NCI-H1092 (cell line): Measurements from ENCODE around the gene PDCL2.
A peak's percentile ranks its signal among the peaks of the same experiment; 100 is the strongest.
"Not testable (repeated sequence)": the region's sequence is repeated elsewhere in the genome, so short reads cannot be mapped to it uniquely, and the experiment has no call there.

Experiments
- DNase-seq: peaks from one replicate; lab custom pipeline; 2025; lab: John Stamatoyannopoulos, UW

Gene PDCL2, protein sequence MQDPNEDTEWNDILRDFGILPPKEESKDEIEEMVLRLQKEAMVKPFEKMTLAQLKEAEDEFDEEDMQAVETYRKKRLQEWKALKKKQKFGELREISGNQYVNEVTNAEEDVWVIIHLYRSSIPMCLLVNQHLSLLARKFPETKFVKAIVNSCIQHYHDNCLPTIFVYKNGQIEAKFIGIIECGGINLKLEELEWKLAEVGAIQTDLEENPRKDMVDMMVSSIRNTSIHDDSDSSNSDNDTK

DNA sequence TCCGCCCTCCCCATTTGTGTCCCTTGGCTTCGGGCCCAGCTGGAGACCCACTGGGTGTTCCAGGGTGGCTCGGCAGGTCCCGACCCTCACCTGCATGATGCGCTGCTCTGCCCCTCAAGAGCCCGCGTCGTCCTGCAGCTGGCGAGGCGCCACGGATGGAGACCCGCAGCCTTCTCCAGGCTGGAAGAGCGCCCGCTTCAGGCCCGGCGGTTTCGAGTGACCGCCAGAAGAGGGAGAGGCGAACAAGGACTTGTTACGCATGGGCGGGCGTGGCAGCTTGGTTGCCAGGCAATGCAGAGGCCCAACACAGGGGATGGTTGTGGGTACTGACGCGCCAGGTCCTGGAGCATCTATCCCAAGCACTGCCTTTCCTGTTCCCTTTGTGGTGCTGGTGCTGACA lies at the start of gene PDCL2:
PDCL2 (minus strand) TSS at position 232 of the 400 bp plus-strand sequence; CDS start at position 96, 136 bp downstream.
- no peak for DNase-seq

DNA sequence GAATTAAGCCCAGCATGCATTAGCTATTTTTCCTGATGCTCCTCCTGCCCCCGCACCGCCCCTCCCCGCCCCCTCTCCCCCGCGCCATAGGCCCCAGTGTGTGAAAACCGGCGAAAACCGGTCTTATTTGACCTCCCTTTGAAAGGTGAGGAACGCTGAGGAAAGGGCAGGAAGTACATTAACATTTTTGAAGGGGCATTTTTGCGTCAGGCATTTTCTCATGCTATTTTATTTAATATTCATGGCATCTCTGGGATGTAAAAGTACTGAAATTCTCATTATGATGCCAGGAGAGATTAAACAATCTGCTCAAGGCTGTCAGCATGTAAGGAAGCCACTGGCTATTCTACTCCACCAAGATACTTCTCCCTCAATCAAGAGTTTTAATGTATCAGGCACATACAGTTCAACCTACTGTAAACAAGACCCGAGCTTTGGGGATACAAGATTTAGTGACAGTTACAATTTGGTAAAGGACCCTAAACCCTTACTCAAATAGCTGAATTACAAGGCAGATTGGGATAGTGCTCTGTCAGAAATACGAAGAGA lies 45.3 kb upstream of the PDCL2 start:
- DNase-seq = no peak

DNA sequence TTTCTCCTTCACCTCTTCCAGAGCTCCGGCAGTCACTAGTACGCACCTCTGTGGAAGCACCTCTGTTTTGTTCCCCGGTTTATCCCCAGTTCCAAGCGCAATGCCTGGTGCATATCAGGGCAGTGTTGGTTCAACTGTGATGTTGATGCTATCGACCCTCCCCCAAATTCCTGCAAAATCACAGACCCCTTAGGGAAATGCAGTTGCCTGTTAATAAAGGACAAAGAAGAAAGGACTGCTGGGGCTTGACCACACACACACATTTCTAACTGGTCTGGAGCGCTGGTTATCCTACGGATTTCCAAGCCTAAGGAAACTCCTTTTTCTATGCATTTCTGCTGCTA lies 44.6 kb upstream of the PDCL2 start:
- DNase-seq = no peak

DNA sequence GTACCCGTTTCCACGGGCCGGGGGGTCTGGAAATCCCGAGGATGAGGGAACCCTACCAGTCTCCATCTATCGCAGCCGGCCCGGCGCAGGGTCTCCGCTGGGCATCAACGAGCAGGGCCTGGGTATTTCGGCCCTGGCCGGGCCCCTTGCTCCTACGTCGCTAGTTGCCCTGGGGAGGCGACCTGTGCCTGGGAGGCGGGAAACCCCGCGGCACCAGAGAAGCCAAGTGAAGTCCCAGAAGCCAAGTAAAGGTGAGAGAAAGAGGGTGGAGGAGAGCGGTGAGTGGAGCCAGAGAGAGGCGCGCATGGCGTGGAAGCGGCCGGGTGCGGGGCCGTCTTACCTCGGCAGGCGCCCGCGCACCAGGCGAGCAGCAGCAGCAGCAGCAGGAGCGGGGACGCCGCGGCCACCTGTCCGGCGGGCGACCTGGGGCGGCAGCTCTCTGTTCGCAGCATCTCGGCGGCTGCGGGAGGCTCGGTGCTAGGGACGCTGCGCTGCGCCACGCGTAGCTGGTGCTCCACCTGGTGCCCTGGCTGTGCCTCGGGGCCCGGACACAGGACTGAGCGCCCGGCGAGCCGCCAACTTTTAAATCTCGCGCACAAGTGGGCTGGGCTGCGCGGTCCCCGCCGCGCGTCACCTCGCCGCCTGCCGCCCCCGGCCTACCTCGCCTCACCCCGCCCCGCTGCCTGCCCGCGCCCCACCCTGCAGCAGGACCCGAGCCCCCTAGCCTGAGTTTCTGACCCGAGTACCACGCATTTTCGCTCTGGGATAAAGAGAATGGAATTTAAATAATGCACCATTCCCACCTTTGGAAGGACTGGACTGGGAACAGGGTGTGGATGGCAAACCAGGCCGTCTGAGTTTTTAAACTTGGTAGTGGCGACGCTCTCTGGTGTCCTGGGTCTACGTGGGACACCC lies 44.0 kb upstream of the PDCL2 start, which contains the start of gene NMU:
NMU (minus strand) TSS at position 558 of the 915 bp plus-strand sequence; CDS start at position 452, 106 bp downstream.
- DNase-seq = peak; percentile 72

DNA sequence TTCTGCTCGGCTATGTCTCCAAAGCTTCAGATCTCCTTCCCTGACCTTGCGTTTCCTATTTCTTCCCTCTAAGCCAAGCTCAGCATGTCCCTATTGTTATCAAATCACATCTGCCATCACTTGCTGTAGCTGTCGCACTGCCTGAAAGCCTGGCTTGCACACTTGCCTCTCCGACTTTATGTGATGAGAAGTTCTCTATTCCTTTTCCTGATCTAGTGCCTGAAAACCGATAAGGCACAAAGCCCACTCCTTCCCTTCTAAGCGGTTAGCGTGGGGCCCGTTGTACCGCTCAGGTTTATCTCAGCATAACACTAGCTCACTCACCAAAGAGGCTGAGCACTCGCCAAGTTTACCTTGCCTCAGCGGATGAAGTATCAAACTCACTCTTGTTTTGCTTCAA lies 43.2 kb upstream of the PDCL2 start:
- no peak for DNase-seq

DNA sequence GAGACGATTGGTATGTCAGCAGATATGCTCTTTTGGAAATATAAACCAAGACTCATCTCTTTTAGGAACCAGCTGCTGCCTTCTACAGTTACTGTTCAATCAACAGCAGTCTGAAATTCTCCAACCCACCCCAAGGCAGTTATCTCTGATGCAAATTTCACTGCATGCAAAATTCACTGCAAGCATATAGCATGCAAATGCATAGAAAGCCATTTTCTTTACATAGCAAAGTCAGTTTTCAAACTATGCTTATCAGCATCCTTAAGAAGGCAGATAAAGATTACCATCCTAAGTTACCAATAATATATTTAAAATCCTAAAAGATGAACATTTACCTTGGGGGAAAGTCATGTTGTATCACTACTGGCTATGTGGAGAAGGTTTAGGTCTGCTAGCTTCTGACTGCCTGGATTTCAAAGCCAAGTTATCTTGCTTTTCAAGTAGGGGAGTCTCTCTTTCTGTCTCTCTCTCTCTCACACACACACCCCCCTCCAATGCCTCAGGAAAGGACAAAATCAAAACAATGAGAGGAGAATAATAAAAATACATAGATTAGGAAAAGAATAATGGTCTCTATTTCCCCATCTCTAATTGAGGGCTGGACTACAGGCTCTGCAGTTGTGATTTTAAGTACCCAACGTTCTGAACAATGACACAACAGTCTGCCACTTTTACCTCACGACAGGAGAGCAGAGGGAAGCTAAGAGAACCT lies 42.5 kb upstream of the PDCL2 start:
- no peak for DNase-seq

DNA sequence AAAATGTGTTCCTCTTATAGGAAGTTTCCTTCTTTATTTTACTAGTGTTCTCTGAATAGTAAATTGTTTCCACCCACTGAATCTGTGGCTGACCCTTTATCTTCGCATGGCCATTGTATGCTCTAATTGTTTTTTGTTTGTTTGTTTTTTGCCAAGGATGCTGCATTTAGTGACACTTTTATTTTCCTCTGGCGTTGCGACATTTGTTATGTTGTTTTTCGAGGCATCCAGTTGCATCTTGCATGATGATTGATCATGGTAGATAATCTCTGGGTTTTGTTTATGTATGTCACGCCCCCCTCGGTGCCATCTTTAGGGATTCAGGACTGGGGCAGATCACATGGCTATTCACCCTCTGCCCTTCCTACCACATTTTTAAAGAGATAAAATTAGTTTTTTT lies 41.9 kb upstream of the PDCL2 start:
- DNase-seq = no peak

DNA sequence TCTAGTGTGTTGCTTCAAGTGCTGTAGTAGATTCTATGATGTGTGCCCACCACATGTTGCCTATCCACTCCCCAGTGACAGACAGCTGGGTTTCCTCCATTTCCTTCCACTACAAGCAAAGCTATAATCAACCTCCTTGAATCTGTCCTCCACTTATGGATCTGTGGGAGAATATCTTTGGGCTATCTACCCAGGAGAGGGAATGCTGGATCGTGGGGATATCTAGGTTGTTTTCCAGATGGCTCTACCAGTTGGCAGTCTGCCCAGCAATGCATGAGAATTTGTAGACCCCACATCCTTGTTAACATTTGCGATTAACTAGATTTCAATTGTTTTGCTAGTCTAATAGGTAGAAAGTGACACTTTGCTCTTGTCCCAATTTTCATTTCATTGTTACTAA lies 33.8 kb upstream of the PDCL2 start:
- no peak for DNase-seq

DNA sequence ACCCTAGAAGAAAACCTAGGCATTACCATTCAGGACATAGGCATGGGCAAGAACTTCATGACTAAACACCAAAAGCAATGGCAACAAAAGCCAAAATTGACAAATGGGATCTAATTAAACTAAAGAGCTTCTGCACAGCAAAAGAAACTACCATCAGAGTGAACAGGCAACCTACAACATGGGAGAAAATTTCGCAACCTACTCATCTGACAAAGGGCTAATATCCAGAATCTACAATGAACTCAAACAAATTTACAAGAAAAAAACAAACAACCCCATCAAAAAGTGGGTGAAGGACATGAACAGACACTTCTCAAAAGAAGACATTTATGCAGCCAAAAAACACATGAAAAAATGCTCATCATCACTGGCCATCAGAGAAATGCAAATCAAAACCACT lies 32.0 kb upstream of the PDCL2 start:
- not testable (repeated sequence) for DNase-seq

DNA sequence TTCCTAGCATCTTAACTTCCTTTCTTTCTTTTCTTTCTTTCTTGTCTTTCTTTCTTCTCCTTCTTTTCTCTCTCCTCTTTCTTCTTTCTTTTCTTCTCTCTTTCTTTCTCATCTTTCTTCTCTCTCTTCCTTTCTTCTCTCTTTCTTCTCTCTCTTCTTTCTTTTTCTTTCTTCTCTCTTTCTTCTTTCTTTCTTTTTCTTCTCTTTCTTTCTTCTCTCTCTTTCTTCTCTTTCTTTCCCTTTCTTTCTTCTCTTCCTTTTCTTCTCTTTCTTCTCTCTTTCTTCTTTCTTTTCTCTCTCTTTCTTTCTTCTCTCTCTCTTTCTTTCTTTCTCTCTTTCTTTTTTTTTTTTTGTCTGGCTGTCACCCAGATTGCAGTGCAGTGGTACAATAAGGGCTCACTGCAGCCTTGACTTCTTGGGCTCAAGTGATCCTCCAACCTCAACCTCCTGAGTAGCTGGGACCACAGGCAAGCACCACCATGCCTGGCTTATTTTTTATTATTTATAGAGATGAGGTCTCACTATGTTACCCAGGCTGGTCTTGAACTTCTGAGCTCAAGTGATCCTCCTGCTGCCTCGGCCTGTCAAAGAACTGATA lies 26.6 kb upstream of the PDCL2 start:
- DNase-seq = no peak

DNA sequence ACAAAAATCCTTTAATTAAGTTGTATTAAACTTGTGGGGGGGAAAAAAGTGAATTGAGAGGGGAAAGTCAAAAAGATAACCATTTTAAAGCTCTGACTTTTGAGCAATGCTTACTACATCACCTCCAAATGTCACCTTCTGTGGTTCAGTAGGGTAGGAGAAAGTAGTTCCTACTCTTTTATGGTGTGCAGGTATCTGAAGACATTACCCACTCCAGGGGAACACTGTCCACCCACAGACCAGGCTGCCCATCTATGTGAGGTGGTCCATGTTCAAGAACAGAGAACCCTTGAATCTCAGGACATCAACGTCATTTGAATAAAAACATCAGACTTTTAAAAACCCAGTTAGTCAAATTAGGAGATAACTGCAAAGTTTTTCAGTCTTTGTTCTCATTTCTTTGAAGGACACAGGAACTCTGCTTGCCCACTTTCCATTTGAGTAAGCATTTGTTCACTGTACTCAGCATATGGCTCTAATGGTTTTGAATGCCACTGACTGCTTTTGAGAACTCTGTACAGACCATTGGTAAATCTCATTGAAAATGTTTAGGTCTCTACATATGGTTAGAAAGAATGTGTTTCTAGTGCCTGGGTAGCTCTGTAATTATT lies 25.6 kb upstream of the PDCL2 start:
- no peak for DNase-seq

DNA sequence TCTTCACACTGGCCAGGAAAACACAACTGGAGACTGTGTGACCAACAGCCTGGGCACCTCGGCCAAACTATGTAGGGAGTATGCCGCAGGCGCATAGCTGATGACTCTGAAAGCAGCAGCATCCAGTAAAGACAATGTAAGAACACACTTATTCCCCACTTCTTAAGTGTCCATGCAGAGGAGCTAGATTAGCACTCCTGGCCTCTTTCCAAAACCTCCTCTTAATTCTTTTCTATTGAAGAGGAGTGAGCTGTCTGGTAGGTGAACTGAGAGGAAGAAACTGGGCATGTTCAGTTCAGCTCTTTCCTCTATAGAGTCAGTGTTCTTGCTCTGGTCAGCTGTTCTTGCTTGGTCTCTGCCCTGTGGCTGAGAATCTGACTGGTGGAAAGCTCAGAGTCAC lies 23.0 kb upstream of the PDCL2 start:
- DNase-seq = no peak

DNA sequence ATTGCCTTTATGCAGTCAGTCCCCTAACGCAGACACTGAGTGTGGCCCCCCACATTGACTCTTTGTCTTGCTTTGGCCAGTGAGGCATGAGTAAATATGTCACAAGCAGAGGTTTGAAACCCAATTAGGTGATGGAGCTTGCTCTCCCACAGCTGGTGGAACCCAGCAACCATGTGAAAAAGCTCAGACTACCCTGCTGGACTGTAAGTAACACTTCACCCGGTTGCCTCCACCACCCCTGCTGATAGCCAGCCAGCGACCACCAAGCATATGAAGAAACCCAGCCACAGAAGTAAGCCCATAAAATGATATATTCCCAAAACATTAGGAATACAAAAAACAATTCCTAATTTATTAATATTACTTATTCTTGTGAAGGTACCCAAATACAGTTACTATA lies 21.6 kb upstream of the PDCL2 start:
- DNase-seq = no peak

DNA sequence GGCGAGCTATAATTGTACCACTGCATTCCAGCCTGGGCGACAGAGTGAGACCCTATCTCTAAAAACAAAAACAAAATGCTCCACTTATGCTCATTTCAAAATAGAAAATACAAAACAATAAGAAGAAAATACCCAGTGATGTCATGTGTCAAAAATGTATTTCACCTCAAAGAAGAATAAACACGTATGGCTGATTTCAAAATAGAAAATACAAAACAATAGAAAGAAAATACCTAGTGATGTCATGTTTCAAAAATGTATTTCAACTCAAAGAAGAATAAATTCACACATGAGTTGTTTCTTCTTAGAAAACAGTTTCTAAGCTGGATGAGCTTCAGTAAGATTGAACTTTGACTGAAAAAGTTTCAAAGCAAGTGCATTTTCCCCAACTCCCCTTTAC lies 20.3 kb upstream of the PDCL2 start:
- no peak for DNase-seq

DNA sequence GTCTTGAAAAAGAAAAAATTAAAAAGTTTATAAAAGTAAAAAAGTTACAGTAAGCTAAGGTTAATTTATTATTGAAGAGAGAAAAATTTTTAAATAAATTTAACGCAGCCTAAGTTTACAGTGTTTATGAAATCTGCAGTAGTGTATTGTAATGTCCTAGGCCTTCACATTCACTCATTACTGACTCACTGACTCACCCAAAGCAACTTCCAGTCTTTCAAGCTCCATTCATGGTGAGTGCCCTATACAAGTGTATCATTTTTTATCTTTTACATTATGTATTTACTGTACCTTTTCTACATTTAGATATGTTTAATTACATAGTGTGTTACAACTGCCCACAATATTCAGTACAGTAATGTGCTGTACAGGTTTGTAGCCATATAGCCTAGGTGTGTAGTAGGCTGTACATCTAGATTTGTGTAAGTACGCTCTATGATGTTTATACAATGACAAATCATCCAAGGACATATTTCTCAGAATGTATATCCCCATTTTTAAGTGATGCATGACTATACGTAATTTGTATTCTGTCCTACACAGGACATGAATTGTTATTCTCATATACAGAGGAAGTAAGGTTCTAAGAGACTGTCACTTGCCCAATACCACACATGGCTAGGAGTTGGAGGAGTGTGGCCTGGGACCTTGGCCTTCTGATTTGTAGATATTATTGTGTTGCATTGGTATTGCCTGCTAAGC lies 19.5 kb upstream of the PDCL2 start:
- DNase-seq = no peak

DNA sequence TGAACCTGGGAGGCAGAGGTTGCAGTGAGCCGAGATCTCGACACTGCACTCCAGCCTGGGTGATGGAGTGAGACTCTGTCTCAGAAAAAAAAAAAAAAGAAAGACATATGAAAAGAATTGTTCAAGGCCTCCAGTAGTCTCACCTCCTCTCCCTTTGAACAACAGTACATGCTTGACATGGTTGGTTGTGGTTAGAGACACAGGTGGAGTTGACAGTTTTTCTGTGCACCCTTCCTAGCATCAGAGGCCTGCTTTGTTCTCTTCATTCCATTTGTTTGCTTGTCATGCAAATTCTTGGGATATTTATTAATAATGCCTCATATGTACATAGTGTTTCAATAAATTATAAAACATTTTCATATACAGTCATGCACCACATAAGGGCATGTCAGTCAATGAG lies 18.3 kb upstream of the PDCL2 start:
- no peak for DNase-seq

DNA sequence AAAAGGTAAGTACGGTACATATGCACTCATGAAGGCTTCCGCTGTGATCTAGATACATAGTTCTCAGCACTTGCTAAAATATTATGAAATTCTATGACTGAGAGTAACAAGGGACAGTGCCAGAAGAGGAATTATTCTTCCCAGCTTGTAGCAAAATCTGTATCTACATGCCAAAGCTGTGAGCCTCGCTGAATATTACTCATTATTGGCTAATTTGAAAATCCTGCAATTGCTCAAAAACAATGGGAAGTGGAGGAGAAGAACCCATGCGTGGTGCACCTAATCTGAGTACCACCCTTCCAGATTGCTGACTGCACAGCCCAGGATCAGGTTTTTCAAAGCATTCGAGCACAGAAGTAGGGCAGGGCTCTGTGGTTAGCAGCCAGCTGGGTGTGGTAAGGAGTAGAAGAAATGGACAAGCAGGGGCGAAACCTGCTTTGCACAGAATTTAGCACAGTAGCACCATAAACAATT lies 17.4 kb upstream of the PDCL2 start:
- DNase-seq = no peak

DNA sequence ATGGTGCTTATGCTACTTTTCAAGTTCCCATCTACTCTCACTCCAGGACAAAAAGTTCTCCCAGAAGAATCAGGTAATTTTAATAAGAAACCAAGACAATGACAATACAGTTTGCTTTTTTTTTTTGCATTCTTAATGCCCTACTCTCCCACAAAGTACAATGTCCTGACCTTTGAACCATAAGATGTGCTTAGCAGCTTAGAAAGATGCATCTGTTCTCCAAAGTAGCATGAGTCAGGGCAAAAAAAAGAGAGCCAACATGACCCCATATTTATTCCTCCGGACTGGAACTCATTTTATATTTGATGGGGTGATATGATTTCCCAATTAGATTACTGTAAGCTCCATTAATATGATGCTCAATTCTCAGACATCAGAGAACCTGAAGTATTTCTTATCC lies 16.5 kb upstream of the PDCL2 start:
- DNase-seq = no peak

DNA sequence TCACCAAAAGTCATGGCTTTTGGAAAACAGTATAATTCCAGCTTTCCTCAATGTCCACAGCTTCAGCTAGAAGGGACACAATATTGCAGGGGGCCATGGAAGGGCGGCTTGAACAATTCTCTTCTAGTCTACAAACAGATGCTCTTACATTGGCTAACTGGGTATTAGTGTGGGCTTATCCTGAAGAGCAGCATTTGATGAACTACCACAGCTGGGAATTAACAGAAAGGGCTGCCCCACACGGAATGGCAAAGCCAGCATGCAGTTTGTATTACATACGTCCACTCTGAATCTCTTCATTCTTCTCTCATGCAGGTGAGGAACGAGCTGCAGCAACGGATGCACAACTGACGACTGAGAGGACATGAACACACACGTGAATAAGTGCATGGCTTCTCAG lies 13.0 kb upstream of the PDCL2 start:
- DNase-seq = no peak

DNA sequence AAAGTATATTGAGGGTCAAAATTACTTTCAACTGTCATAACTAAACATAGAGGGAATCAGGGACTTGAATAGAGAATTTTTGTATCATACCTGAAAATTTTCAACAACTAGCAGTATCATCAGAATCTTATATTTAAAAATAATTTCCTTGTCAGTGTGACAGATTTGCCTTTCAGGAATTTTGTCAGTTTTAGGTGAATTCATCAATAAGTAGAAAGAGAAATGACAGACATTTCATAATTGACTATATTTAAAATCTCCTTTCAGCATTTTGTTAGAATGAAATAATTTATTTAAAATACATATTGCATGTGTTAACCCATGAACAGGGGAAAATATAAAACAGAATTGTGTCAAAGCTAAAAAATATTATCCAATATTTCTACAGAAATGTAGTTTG lies 8.6 kb upstream of the PDCL2 start:
- no peak for DNase-seq

DNA sequence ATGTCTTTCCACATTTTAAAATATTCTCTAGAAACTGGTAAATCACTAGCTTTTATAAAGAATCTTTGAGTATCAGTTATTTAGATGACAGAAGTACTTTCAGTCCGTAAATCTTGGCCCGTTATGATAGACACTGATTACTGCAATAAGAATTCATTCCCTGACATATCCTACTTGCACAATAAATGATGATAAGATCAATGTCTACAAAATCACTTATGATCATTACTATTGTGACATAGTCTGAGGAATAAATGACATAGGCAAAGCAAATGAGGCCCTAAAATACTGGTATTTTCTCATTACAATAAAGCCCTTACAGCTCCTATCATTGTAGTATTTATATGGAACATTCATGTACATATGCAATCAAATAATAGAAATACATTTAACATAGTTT lies 6.6 kb upstream of the PDCL2 start:
- no peak for DNase-seq
